GM18517 (cell line): ENCODE measurements around the gene ADAP1.
"Not testable (repeated sequence)": the region's sequence is repeated elsewhere in the genome, so short reads cannot be mapped to it uniquely, and the experiment has no call there.

Source experiments
- ATAC-seq: cut with Tn5 transposase; IDR thresholded peaks from one replicate; pipeline ENCODE4 v1.9.1; 2021; ENCODE audit warnings: mild to moderate bottlenecking, moderate library complexity; ENCODE audit not compliant: unreplicated experiment

ADAP1 gene

DNA sequence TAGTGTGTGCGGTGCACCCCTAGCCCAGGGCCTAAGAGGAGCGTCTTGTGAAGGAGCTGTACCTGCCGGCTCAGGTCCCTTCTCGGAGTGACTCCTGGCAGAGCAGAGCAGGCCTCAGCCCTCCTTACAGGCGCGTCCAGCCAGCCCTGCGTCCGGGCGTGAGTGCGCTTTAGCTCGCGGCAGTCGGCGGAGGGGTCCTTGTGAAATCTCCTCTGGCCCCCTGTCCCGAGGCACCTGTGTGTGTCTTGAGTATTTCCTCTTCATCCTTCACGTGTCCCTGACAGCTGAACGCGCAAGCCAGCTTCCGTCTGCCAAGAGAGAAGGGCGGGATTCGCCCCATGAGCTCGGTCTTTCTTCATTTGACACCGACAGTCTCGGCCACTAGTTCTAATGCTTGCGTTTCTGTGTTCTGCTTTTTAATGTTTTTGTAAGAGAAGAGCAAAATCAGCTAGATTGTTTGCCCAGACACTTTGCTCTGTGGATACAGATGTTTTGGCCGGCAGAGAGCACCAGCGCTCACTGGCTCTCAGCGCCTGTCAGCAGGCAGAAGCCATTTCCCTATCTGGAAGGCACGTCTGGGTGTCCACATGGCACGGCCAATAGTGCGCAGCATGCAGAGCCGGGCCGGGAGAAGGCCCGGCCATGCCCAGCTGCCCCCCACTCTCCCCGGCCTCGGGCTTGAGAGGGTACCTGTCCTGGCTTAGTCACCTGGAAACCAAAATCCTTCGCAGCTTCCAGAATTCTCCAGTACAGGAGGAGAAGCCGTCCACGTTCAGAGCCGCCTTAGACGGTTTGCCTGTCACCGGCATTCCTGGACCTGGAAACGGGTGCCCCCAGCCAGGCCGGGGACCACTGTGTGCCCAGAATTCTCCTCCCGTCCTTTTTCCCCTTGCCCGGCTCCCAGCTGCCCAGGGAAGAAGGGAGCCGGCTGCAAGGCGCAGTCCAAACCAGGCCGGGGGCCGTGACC is 71.1 kb downstream of the ADAP1 start:
- no peak for ATAC-seq

DNA sequence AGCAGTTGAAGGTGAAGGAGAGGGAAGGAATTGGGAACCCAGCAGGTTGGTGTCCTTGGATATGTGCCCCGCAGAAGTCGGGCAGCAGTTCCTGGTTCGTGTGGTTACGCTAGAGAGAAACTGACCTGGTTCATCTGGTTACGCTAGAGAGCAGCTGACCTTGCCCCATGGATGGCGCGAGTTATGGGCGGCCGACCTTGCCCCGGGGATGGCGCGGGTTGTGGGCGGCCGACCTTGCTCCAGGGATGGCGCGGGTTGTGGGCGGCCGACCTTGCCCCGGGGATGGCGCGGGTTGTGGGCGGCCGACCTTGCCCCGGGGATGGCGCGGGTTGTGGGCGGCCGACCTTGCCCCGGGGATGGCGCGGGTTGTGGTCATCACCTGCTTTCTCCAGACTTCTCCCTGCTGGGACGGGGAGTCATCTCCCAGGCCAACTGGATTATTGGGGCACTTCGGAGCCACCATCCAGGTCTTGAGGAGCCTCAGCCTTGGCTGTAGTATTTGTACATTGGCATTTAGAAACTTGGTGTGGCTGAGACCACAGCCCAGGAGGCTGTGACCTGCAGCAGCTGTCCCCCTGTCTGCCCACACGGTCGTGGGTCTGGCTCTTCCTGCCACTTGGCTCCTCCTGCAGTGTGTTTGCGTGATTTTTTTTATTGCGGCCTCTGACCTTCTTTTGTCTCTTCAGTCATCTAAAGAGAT is 72.0 kb downstream of the ADAP1 start:
- no peak for ATAC-seq

DNA sequence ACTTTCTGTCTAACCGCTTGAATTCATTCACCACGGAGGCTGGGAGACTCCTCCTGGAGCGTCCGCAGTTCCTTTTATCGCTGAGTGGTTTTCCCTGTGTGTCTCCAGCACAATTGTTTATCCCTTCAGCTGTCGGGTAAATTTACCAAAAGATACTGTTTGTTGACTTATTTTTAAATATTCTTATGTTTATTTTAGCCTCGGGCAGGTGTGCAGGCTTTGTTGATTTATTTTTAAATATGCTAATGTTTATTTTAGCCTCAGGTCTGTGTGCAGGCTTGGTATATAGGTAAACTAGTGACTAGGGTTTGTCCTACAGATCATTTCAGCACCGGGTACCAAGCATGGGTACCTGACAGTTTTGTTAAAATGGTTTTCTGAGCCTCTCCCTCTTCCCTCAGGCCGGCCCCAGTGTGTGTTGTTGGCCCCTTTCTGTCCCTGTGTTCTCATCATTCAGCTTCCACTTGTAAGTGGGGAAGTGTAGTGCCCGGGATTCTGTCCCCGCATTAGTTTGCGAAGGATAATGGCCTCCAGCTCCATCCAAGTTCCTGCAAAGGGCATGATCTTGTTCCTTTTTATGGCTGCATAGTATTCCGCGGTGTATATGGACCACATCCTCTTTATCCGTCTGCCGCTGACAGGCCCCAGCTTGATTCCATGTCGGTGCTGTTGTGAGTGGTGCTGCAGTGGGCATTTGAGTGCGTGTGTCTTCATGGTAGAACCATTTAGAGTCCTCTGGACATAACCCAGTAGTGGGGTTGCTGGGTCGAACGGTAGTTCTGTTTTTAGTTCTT is 72.8 kb downstream of the ADAP1 start:
- no peak for ATAC-seq

DNA sequence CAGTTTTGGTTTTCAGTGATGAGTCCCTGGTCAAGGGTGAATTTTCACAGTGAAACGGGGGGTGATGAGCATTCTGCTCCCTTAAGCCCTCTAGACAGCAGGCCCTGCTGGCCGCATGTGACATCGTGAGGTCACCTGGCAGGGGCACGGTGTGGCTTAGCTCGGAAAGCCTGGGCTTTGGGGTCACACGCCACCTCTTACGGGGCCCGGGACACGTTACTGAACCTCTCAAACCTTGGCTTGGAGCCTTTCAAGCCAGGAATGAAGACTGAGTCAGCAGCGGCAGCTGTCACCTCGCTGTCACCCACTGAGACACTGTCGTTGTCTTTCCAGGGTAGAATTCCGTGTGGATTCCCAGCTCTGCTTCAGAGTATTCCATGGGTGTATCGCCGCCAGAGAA is 74.0 kb downstream of the ADAP1 start:
- ATAC-seq, result no peak

DNA sequence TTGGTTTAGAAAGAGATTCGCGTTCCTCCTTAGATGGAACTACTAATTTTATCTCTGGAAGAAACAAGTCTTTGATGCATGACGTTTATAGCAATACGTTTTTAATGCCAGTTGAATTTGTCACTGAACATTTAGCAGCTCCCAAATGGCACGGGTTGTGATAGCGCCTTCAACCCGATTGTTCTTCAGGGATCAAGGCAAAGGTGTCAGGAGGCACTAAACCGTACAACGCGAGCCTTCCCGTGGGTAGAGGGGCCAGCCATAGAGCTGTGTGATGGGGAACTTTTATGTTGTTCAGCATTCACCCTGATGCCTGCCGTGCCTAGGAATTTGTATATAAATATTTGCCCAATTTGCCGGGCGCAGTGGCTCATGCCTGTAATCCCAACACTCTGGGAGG is 74.8 kb downstream of the ADAP1 start:
- ATAC-seq, result no peak

DNA sequence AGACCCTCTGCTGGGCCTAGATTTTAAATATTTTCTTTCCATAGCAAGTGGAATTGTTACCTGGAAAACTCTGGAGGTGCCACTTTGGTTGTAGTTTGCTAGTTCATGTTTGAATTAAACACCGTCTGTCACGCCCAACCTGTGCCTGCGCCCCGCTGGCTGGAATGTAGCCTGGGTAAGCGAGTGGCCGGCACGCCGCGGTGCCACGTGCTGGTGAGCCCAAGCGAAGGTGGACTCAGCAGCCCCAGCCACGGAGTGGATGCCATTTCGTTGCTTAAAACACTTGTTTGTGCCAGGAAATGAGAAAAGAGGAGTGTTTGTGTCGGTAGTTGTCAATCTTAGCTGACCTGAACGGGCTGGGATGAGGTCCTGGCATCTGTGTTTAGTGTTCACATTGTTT is 75.4 kb downstream of the ADAP1 start:
- ATAC-seq, result no peak

DNA sequence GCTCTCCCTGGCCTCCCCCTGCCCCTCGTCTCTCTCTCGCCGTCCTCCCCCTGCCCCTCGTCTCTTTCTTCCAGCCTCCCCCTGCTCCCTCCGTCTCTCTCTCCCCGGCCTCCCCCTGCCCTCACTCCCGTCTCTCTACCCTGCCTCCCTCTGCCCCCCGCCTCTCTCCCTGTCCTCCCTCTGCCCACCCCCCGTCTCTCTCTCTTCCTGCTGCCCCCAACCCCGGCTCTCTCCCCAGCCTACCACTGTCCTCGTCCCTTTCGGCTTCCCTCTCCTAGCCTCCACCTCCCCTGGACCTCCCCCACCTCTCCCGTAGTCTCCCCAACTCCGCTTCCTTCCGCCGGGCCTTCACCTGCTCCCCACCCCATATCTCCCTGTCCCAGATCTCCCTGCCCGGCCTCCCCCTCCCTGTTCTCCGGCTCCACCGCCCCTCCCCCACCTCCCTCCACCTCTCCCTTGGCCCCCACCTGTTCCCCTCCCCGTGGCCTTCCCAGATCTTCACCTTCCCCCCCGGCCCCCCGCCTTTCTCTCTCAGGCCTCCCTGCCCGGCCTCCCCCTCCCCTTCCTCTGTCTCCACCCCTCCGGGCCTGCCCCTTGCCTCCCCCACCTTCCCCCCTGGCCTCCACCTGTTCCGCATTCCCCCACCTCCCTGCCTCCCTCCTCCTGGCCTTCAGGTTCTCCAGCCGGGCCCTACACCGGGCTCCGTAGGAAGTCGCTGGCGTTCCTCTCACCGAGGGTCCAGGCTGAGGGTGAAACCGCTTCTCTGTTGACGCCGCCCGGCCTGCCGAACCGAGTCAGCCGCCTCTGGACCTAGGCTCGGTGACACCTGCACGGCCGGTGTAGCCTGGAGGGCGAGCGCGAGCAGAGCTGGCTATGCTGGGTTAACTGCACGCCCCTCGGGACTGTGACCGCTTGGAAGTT is 76.9 kb downstream of the ADAP1 start:
- ATAC-seq, result no peak

DNA sequence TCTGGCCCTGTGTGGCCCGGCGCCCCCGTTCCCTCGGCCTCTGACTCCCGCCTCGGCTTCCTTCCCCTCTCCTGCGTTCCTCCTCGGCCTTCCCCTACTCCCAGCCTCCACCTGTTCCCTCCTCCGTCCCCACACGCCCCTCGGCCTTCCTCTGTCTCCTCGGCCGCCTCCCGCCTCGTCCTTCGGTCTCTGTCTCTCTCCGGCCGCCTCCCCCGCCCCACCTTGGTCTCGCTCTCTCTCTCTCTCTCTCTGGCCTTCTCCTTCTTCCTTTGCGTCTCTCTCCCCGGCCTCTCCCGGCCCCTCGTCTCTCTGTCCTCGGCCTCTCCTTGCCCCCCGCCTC is 77.5 kb downstream of the ADAP1 start:
- peak; percentile 6 for ATAC-seq

DNA sequence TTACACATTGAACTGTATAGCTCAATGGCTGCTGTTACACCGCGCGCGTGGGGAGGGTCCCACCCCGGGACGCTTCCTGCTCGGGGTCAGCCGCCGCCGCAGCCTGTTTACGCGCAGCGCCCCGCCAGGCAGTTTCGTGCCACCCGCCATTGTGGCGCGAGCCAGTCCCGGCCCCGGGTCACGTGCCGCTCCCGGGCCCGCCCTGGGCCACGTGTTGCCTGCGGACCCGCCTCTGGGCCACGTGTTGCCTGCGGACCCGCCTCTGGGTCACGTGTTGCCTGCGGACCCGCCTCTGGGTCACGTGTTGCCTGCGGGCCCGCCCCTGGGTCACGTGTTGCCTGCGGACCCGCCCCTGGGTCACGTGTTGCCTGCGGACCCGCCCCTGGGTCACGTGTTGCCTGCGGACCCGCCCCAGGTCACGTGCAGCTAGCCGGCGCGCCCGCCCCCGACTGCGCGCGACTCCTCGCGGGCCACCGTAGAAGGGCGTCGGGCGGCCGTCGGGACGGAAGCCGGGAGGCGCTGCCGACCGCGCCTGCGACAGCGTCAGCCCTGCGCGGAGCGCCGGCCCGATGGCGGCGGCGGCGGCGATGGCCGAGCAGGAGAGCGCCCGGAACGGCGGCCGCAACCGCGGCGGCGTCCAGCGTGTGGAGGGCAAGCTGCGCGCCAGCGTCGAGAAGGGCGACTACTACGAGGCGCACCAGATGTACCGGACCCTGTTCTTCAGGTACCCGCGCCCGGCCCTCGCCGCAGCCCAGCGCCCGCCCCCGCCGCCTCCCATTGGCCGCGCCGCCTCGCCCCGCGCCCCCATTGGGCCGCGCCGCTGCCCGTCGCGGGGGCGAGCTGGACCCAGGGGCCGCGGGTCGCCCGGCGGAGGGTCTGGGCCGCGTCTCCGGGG is 78.2 kb downstream of the ADAP1 start, which contains the start of gene GET4:
TSS of gene GET4 (plus strand) at position 478 of the 895 bp plus-strand sequence. CDS start at position 570, 92 bp downstream.
- peak; percentile 71 for ATAC-seq

DNA sequence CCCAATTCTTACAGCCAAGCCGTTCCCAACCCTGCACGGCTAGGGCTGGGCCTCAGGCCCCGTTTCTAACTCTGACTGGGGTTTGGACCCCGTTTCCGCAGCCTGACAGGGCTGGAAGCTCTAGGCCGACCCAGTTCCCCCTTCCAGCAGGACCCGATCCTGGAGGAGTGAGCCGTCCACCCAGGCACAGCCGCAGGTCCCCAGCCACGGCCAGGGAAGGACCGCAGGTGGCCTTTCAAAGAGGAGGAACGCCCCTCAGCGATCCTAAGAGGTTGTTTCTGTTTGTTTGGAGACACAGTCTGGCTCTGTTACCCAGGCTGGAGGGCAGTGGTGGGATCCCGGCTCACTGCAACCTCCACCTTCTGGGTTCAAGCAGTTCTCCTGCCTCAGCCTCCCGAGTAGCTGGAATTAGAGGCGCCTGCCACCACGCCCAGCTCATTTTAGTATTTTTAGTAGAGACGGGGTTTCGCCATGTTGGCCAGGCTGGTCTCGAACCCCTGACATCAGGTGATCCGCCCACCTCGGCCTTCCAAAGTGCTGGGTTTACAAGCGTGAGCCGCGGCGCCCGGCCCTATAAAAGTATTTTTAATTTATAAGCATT is 78.9 kb downstream of the ADAP1 start:
- ATAC-seq, result no peak

DNA sequence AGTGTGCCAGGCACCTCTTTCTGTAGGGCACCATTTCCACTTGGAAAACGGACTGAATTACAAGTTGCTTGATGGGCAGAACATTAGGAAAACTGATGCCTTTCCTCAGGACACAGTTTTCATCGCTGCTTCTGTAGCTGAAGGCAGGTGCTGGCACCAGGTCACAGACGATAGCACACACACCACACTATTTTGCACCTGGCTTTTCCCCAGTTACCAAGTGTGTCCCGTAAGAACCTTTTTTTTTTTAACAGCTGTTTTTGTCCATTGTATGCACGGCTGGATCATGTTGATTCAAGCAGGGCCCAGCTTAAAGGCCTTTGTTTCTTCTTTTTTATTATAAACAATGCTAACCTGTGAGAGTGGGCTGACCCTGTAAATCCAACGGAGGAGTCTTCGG is 79.4 kb downstream of the ADAP1 start:
- ATAC-seq, result no peak

DNA sequence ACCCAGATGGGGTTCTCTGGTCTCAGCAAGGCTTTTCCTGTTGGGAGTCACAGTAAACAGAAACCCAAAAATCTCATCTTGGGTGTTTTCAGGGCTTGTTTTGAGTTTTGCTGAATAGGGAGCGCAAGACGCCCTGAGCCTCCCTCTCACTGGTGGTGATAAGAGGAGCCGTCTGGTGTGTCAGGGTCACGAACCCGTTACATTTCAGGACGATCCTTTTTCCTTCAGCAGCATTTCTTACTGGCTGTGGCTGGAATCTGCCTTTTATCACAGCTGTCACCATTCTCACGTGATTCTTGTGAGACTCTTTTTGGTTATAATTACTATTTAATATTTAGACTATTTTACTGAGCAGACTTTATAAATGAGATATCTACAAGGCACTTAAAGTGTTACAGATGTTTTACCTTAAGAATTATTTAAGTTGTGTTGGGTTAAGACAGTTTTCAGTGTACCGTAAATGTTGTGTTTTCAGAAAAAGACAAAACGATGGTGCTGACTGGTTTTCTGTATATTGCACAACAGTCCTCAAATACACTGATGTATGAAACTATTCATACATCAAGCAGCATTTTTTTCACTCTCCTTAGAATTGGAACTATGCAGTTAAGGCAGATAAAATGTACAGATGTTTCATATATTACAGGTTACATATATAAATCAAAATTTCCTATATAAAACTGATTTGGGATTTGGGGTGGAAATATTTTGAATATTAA is 80.3 kb downstream of the ADAP1 start:
- no peak for ATAC-seq

DNA sequence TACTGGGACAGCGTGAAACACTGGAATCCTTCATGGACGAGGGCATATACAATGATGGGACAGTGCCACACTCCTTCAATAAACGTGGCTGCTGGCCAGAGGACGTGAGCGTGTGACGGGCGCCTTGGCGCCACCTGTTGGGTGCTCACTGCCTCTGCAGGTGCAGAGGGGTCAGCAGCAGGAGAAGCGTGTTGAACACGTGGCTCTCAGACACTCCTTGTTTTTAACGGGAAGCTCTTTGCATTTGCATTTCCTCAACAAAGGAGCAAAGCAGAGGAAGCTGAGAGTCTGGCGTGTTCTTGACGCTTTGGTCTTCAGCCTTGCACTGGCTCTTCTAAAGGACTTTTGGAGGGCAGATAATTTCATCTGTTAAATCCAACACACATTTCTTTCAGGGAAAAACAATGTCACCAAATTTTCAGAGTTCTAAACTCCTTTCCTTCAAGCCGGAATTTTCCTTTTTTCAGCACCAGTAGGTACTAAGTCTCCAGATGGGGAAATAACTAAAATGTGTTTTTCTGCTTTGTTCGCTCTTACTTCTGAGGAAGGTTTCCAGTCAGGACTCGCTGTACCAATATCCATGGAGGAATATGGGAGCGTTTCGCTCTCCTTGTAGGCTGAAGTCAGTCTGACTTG is 81.0 kb downstream of the ADAP1 start:
- no peak for ATAC-seq

DNA sequence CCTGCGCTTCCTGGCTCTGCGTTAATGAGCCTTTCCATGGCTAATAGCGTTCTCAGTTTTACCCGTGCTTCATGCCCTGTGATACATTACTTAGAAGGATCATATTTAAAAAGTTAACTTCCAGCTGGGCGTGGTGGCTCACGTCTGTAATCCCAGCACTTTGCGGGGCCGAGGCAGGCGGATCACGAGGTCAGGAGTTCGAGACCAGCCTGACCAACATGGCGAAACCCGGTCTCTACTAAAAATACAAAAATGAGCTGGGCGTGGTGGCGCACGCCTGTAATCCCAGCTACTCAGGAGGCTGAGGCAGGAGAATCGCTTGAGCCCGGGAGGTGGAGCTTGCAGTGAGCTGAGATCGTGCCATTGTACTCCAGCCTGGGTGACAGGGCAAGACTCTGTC is 81.8 kb downstream of the ADAP1 start:
- not testable (repeated sequence) for ATAC-seq

DNA sequence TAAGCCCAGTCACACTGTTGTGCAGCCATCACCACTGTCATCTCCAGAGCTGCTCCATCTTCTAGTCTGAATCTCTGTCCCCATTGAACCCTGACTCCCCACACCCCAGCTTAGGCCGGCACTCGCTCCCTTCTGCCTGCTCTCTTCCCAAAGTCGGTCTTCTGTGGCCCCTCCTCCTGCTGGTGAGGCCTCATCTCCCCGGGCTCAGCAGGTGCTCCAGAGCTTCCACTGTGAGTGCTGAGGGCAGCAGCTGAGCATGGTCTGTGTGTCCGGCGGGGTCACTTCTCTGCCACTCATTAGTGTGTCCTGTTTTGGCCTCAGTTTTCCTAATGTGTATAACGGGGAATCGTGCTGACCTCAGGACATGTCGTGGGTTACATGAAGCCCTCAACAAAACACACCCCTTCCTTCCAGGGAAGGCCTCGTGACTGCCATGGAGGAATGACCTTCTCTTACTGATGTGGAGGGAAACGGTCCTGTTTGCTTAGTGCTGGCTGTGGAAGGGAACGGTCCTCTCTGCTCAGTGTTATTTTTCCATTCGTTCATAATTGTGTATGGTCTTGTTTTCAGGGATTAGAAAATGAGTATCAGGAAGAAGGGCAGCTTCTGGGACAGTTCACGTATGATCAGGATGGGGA is 82.5 kb downstream of the ADAP1 start:
- no peak for ATAC-seq

DNA sequence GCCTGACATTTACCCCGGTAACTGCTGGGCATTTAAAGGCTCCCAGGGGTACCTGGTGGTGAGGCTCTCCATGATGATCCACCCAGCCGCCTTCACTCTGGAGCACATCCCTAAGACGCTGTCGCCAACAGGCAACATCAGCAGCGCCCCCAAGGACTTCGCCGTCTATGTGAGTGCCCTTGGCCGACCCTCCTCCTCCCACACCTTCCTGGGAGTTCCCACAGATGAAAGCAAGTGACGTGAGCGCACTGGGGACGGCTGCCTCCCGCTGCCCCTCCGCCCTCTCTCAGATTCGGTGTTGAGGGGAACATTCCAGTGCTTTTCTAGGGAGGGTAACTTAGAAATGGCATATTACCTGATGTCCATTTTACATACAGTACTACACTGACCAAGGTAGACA is 85.1 kb downstream of the ADAP1 start:
- ATAC-seq, result no peak

DNA sequence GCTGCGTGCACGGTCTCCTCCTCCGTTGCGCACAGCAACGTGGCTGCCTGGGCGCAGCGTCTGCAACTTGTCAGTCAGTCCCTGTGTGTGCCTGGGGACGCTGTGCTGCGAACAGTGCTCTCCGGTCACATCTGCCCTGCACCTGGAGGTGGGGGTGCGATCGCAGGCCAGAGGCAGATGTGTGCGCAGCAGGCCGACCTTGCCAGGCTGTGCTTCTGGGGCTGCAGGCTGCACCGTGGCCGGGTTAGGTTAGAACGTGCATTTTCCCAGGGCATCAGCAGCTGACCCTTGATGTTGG is 86.3 kb downstream of the ADAP1 start:
- no peak for ATAC-seq
